Natural killer cell (primary cell): ENCODE data around the gene NR1D1. TPM values are rescaled to one million over a fixed set of nuclear protein-coding genes. Genes with fewer than 3 reads are reported as not detected.

Source experiments
- ATAC-seq, 3 donors: fragments of 150-1000 bp in 2 of 3; fragments of 200-7000 bp in 1 of 3; cut with Tn5 transposase; 1 replicate in 1 of 3; 2 replicates in 2 of 3; pipeline ENCODE4 v1.10.0; 2021; ENCODE audit warnings: mild to moderate bottlenecking in 2 of 3, moderate library complexity in 2 of 3
- DNase-seq, 2 donors: peaks; one replicate each; pipeline versions ENCODE4 v3.0.0 to v3.0.0-alpha.2; 2013 to 2021; ENCODE audit warnings: mixed read lengths in 1 of 2
- H3K27ac ChIP-seq: one replicate; pipeline ENCODE4 v1.5.1; 2013; ENCODE audit warnings: mild to moderate bottlenecking, low read length
- H3K27me3 ChIP-seq: one replicate; pipeline ENCODE4 v1.6.1; 2013; ENCODE audit warnings: low read length; ENCODE audit not compliant: control insufficient read depth, insufficient read depth
- H3K36me3 ChIP-seq: one replicate; pipeline ENCODE4 v1.6.1; 2013; ENCODE audit warnings: low read length; ENCODE audit not compliant: control insufficient read depth, insufficient read depth
- H3K4me1 ChIP-seq: one replicate; pipeline ENCODE4 v1.6.1; 2013; ENCODE audit warnings: low read length; ENCODE audit not compliant: control insufficient read depth, insufficient read depth
- H3K4me3 ChIP-seq: one replicate; pipeline ENCODE4 v1.5.1; 2013; ENCODE audit warnings: low read length
- H3K9me3 ChIP-seq: one replicate; pipeline ENCODE4 v1.6.1; 2013; ENCODE audit warnings: low read length; ENCODE audit not compliant: control insufficient read depth, insufficient read depth
- H3K27ac Mint-ChIP-seq, 2 donors: one replicate each; pipeline ENCODE4 v1.8.0; 2022; ENCODE audit warnings: mild to moderate bottlenecking in 2 of 2, mixed read lengths in 2 of 2, moderate library complexity in 1 of 2
- H3K27me3 Mint-ChIP-seq, 2 donors: one replicate each; pipeline ENCODE4 v1.8.0; 2022; ENCODE audit warnings: low read depth in 2 of 2, mixed read lengths in 2 of 2
- H3K36me3 Mint-ChIP-seq: one replicate; pipeline ENCODE4 v1.8.0; 2022; ENCODE audit warnings: mixed read lengths
- H3K4me1 Mint-ChIP-seq, 2 donors: one replicate each; pipeline ENCODE4 v1.8.0; 2022; ENCODE audit warnings: mixed read lengths in 2 of 2
- H3K4me3 Mint-ChIP-seq: one replicate; pipeline ENCODE4 v1.8.0; 2022; ENCODE audit warnings: mild to moderate bottlenecking, moderate library complexity, mixed read lengths
- H3K9me3 Mint-ChIP-seq, 2 donors: one replicate each; pipeline ENCODE4 v1.8.0; 2022; ENCODE audit warnings: mixed read lengths in 2 of 2
- WGBS: methylation state at CpG from one replicate; pipeline ENCODE4 v1.1.7; 2013; ENCODE audit warnings: missing lambda C conversion rate; ENCODE audit not compliant: insufficient coverage; 5-methylcytosine and 5-hydroxymethylcytosine counted together
- intact Hi-C: fragments of 100-400 bp; cut with micrococcal nuclease; formaldehyde crosslinking; loops from one replicate; pipeline ENCODE4 v1.14.2; 2022
- total RNA-seq, 4 donors: library from RNA; stranded (reverse); fragments of 120-200 nt in 1 of 4; gene quantifications; one replicate each; pipeline versions ENCODE4 v1.2.3 to v1.2.4, GENCODE V29; 2013 to 2022
- TF ChIP-seq, protein P1 (sequence below): fragments of 200-600 bp; IDR thresholded peaks from one replicate; pipeline ENCODE4 v1.8.0; 2022; ENCODE audit warnings: antibody characterized with exemption

Gene NR1D1
- total RNA-seq, 3 donors from 2014 or later (not counting 1 experiment from before 2014, with no cell fraction given), result 8.8 to 10.1 (median 9.9) TPM

DNA sequence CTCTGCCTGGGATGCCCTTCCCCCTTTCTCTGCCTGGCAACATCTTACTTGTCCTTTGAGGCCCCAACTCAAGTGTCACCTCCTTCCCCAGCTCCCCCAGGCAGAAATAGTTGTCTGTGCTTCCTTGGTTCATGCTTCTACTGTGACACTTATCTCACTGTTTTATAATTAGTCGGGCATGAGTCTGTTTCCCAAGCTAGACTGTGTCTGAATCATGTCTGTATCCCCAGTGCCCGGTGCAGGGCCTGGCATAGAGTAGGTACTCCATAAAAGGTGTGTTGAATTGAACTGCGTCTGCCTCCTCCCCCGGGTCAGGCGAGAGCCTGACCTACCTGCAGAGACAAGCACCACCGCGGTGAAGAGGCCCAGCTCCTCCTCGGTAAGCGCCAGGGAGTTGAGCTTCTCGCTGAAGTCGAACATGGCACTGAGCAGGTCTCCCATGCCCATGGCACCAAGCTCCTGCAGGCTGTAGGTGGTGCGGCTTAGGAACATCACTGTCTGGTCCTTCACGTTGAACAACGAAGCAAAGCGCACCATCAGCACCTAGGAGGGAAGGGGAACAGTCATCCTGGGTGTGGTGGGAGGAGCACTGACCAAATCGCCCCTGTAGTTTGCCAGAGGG lies 6.7 kb downstream of the NR1D1 start:
- Histone ChIP-seq H3K27ac (no peak overlapping the region), H3K27me3 (no peaks in the 10 kb centered on the region), H3K4me3 (no peak overlapping the region), H3K9me3 (no peaks in the 10 kb centered on the region), H3K4me1 (peaks cover 43% of the 10 kb centered on the region), H3K36me3 (peaks cover 36% of the 10 kb centered on the region)
- peaks cover 32 to 49% of the 10 kb centered on the region in 2 donors for H3K4me1 Mint-ChIP-seq
- ATAC-seq, result no peak
- H3K36me3 Mint-ChIP-seq, result peaks cover 12% of the 10 kb centered on the region
- intact Hi-C loops, result no loop called here
- no peaks in the 10 kb centered on the region for H3K9me3 Mint-ChIP-seq
- no peak for DNase-seq
- WGBS, result 94% methylated on average over 16 of the region's 16 CpGs
- H3K4me3 Mint-ChIP-seq, result no peak overlapping the region
- H3K27me3 Mint-ChIP-seq, result no peaks in the 10 kb centered on the region
- TF ChIP-seq, protein P1, sequence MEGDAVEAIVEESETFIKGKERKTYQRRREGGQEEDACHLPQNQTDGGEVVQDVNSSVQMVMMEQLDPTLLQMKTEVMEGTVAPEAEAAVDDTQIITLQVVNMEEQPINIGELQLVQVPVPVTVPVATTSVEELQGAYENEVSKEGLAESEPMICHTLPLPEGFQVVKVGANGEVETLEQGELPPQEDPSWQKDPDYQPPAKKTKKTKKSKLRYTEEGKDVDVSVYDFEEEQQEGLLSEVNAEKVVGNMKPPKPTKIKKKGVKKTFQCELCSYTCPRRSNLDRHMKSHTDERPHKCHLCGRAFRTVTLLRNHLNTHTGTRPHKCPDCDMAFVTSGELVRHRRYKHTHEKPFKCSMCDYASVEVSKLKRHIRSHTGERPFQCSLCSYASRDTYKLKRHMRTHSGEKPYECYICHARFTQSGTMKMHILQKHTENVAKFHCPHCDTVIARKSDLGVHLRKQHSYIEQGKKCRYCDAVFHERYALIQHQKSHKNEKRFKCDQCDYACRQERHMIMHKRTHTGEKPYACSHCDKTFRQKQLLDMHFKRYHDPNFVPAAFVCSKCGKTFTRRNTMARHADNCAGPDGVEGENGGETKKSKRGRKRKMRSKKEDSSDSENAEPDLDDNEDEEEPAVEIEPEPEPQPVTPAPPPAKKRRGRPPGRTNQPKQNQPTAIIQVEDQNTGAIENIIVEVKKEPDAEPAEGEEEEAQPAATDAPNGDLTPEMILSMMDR, result no peak
- H3K27ac Mint-ChIP-seq, result peak overlapping the region; percentile 94 to 96

DNA sequence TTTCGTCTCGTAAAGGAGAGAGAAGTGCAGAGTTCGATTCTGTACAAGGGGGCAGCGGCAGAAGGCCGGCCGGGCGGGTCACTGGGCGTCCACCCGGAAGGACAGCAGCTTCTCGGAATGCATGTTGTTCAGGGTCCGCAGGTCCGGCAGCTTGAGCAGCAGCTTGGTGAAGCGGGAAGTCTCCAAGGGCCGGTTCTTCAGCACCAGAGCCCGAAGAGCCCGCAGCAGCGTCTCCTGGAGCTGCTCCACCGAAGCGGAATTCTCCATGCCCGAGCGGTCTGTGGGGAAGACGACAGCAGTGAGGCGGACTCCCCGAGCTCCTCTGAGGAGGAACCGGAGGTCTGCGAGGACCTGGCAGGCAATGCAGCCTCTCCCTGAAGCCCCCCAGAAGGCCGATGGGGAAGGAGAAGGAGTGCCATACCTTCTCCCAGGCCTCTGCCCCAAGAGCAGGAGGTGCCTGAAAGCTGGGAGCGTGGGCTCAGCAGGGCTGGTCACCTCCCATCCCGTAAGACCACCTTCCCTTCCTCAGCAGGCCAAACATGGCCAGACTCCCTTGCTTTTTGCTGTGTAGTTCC lies 7.3 kb downstream of the NR1D1 start:
- H3K36me3 ChIP-seq, result peaks cover 42% of the 10 kb centered on the region
- peaks cover 26 to 43% of the 10 kb centered on the region in 2 donors for H3K4me1 Mint-ChIP-seq
- intact Hi-C loops, result no loop called here
- H3K9me3 Mint-ChIP-seq, result no peaks in the 10 kb centered on the region
- H3K4me1 ChIP-seq, result peaks cover 37% of the 10 kb centered on the region
- TF ChIP-seq, protein P1, result no peak
- no peaks in the 10 kb centered on the region for H3K9me3 ChIP-seq
- H3K4me3 ChIP-seq, result no peak overlapping the region
- ATAC-seq, result no peak
- H3K27ac Mint-ChIP-seq, result peak overlapping the region; percentile 94 to 96
- WGBS, result 96% methylated on average over 29 of the region's 29 CpGs
- no peak overlapping the region for H3K27ac ChIP-seq
- no peak for DNase-seq
- H3K27me3 ChIP-seq, result no peaks in the 10 kb centered on the region
- no peaks in the 10 kb centered on the region for H3K27me3 Mint-ChIP-seq
- peaks cover 12% of the 10 kb centered on the region for H3K36me3 Mint-ChIP-seq
- H3K4me3 Mint-ChIP-seq, result no peak overlapping the region

DNA sequence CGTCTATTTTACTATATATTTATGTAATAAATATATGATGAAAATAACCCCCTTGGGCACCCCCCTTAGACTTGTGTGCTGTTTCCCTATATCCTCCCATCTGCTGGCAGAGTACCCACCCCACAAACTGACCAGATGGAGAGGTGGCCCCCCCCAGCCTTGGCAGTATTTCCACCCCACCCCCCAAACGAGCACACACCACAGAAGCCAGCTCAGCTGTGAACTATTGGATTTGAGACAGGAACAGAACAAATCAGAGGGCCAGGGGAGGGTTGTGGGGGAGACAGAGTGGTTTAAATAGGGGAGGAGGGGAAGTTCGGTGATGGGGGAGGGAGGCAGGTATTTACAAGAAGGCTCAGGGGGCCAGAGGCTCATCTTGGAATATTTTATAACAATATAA lies 7.8 kb downstream of the NR1D1 start:
- Mint-ChIP-seq H3K36me3 (peaks cover 12% of the 10 kb centered on the region), H3K4me1 (peaks cover 21 to 41% of the 10 kb centered on the region in 2 donors), H3K27ac (peak overlapping the region; percentile 8 to 96), H3K9me3 (no peaks in the 10 kb centered on the region), H3K27me3 (no peaks in the 10 kb centered on the region), H3K4me3 (no peak overlapping the region)
- no peaks in the 10 kb centered on the region for H3K9me3 ChIP-seq
- H3K27me3 ChIP-seq, result no peaks in the 10 kb centered on the region
- peaks cover 47% of the 10 kb centered on the region for H3K36me3 ChIP-seq
- intact Hi-C loops, result no loop called here
- DNase-seq, result no peak
- H3K27ac ChIP-seq, result no peak overlapping the region
- TF ChIP-seq, protein P1, result no peak
- ATAC-seq, result no peak
- 100% methylated on average over 1 of the region's 3 CpGs for WGBS
- peaks cover 32% of the 10 kb centered on the region for H3K4me1 ChIP-seq
- no peak overlapping the region for H3K4me3 ChIP-seq
